DND-41 (cell line): ENCODE results near the gene C17orf114.

Experiments used
- ATAC-seq: fragments of 200-7000 bp; cut with Tn5 transposase; 3 replicates; pipeline ENCODE4 v1.9.1; 2021; ENCODE audit warnings: low read depth; ENCODE audit not compliant: insufficient read depth
- DNase-seq: peaks from one replicate; pipeline ENCODE4 v3.0.0-alpha.2; 2020
- H2AFZ ChIP-seq: 2 replicates; pipeline ENCODE4 v1.6.0; 2012; ENCODE audit warnings: low read depth, low read length
- H3K27ac ChIP-seq: 2 replicates; pipeline ENCODE4 v1.5.1; 2012; ENCODE audit warnings: low read length, inconsistent platforms
- H3K27me3 ChIP-seq: fragments of 200-600 bp; sonication (generic); 2 replicates; pipeline ENCODE4 v1.6.0; 2012; ENCODE audit warnings: low read length, mild to moderate bottlenecking, inconsistent platforms; ENCODE audit not compliant: insufficient read depth, poor library complexity
- H3K36me3 ChIP-seq: 2 replicates; pipeline ENCODE4 v1.5.1; 2012; ENCODE audit warnings: low read length, inconsistent platforms; ENCODE audit not compliant: insufficient read depth
- H3K4me1 ChIP-seq: 2 replicates; pipeline ENCODE4 v1.5.1; 2012; ENCODE audit warnings: mild to moderate bottlenecking, low read length; ENCODE audit not compliant: insufficient read depth
- H3K4me2 ChIP-seq: 2 replicates; pipeline ENCODE4 v1.6.0; 2012; ENCODE audit warnings: mild to moderate bottlenecking, moderate library complexity, low read length, inconsistent platforms; ENCODE audit not compliant: insufficient read depth
- H3K4me3 ChIP-seq, 2 experiments: fragments of 200-600 bp in 1 of 2; shearing (Covaris generic) in 1 of 2; 2 replicates each; pipeline ENCODE4 v1.5.1; 2012 to 2016; ENCODE audit warnings: inconsistent platforms in 2 of 2, low read length in 2 of 2, mild to moderate bottlenecking in 2 of 2, low read depth in 1 of 2, moderate library complexity in 1 of 2
- H3K79me2 ChIP-seq: 2 replicates; pipeline ENCODE4 v1.6.0; 2012; ENCODE audit warnings: low read length, inconsistent platforms; ENCODE audit not compliant: insufficient read depth
- H3K9ac ChIP-seq: 2 replicates; pipeline ENCODE4 v1.6.0; 2012; ENCODE audit warnings: low read depth, mild to moderate bottlenecking, inconsistent platforms, low read length, moderate library complexity
- H3K9me3 ChIP-seq: 2 replicates; pipeline ENCODE4 v1.5.1; 2012; ENCODE audit warnings: low read length, moderate library complexity, mild to moderate bottlenecking, inconsistent platforms; ENCODE audit not compliant: insufficient read depth, severe bottlenecking
- H4K20me1 ChIP-seq: 2 replicates; pipeline ENCODE4 v1.6.0; 2012; ENCODE audit warnings: low read length; ENCODE audit not compliant: insufficient read depth
- CTCF ChIP-seq: IDR thresholded peaks from 2 replicates; pipeline ENCODE4 v1.5.1; 2012; ENCODE audit warnings: borderline replicate concordance, low read length, moderate library complexity, mild to moderate bottlenecking; ENCODE audit not compliant: poor library complexity, severe bottlenecking; ENCODE audit errors: extremely low read depth
- EZH2 ChIP-seq: IDR thresholded peaks from 3 replicates; pipeline ENCODE4 v1.6.1; 2012; ENCODE audit warnings: borderline replicate concordance, low read depth, mild to moderate bottlenecking, moderate library complexity, low read length, inconsistent platforms; ENCODE audit not compliant: severe bottlenecking

C17orf114 gene

GRCh38 chr17:4764595-4764994 is 37.5 kb downstream of the C17orf114 start:
- Histone ChIP-seq H2AFZ (no peak overlapping the region), H3K9ac (no peak overlapping the region), H3K4me1 (no peaks in the 10 kb centered on the region), H3K27me3 (no peaks in the 10 kb centered on the region), H3K4me2 (no peak overlapping the region), H3K36me3 (no peaks in the 10 kb centered on the region), H3K79me2 (no peaks in the 10 kb centered on the region), H4K20me1 (no peaks in the 10 kb centered on the region), H3K9me3 (no peaks in the 10 kb centered on the region), H3K27ac (no peak overlapping the region), H3K4me3 (no peak overlapping the region)
- ATAC-seq (no peak), DNase-seq (no peak)
- TF ChIP-seq CTCF (no peak), EZH2 (no peak)

- Histone ChIP-seq H3K4me3 (no peak overlapping the region), H3K79me2 (no peaks in the 10 kb centered on the region), H2AFZ (no peak overlapping the region), H3K27me3 (no peaks in the 10 kb centered on the region), H3K9me3 (no peaks in the 10 kb centered on the region), H3K27ac (no peak overlapping the region), H3K4me1 (no peaks in the 10 kb centered on the region), H3K4me2 (no peak overlapping the region), H3K9ac (no peak overlapping the region), H4K20me1 (no peaks in the 10 kb centered on the region), H3K36me3 (no peaks in the 10 kb centered on the region)
- DNase-seq = no peak
- no peak for TF ChIP-seq EZH2
- no peak for TF ChIP-seq CTCF
- no peak for ATAC-seq
These were observed 42.3 kb downstream of the C17orf114 start for GRCh38 chr17:4759776-4760236.

- no peak overlapping the region for H3K4me3 ChIP-seq
- no peak overlapping the region for H2AFZ ChIP-seq
- no peak for DNase-seq
- H3K4me2 ChIP-seq = no peak overlapping the region
- no peaks in the 10 kb centered on the region for H4K20me1 ChIP-seq
- no peak for ATAC-seq
- H3K9ac ChIP-seq = no peak overlapping the region
- H3K27ac ChIP-seq = no peak overlapping the region
- H3K4me1 ChIP-seq = no peaks in the 10 kb centered on the region
- no peaks in the 10 kb centered on the region for H3K36me3 ChIP-seq
- H3K79me2 ChIP-seq = no peaks in the 10 kb centered on the region
- TF ChIP-seq CTCF = no peak
- no peak for TF ChIP-seq EZH2
- peaks cover 13% of the 10 kb centered on the region for H3K27me3 ChIP-seq
- no peaks in the 10 kb centered on the region for H3K9me3 ChIP-seq
These were observed 48.7 kb downstream of the C17orf114 start for GRCh38 chr17:4753392-4753791.

GRCh38 chr17:4751932-4752331 is 50.2 kb downstream of the C17orf114 start:
- no peaks in the 10 kb centered on the region for H3K36me3 ChIP-seq
- H3K9me3 ChIP-seq = no peaks in the 10 kb centered on the region
- no peak overlapping the region for H2AFZ ChIP-seq
- DNase-seq = no peak
- ATAC-seq = no peak
- no peaks in the 10 kb centered on the region for H4K20me1 ChIP-seq
- no peak overlapping the region for H3K4me3 ChIP-seq
- no peak for TF ChIP-seq EZH2
- no peak for TF ChIP-seq CTCF
- no peak overlapping the region for H3K4me2 ChIP-seq
- H3K4me1 ChIP-seq = no peaks in the 10 kb centered on the region
- peaks cover 15% of the 10 kb centered on the region for H3K27me3 ChIP-seq
- no peaks in the 10 kb centered on the region for H3K79me2 ChIP-seq
- no peak overlapping the region for H3K27ac ChIP-seq
- no peak overlapping the region for H3K9ac ChIP-seq
